Heart right ventricle (tissue), 16 donors: ENCODE data around the gene TBC1D9. TPM values are rescaled to one million over a fixed set of nuclear protein-coding genes. Genes with fewer than 3 reads are reported as not detected.

Experiments
- ATAC-seq, 8 donors: fragments of 200-7000 bp; cut with Tn5 transposase; one replicate each; pipeline ENCODE4 v1.9.1; 2020; ENCODE audit warnings: mild to moderate bottlenecking in 8 of 8, moderate library complexity in 8 of 8, moderate number of reproducible peaks in 1 of 8
- DNase-seq, 2 donors: peaks; one replicate each; pipeline ENCODE4 v3.0.0-alpha.2; 2020
- H3K27ac ChIP-seq, 10 donors: fragments of 200-600 bp; sonication (generic) in 2 of 10; one replicate each; pipeline versions ENCODE4 v1.5.0 to v1.8.0; 2020 to 2022; ENCODE audit warnings: mild to moderate bottlenecking in 3 of 10
- H3K27me3 ChIP-seq, 7 donors: fragments of 200-600 bp; one replicate each; pipeline ENCODE4 v1.8.0; 2021 to 2022; ENCODE audit warnings: mild to moderate bottlenecking in 2 of 7
- H3K36me3 ChIP-seq, 9 donors: fragments of 200-600 bp; sonication (generic) in 1 of 9; one replicate each; pipeline versions ENCODE4 v1.5.0 to v1.8.0; 2020 to 2022; ENCODE audit warnings: mild to moderate bottlenecking in 2 of 9
- H3K4me1 ChIP-seq, 9 donors: fragments of 200-600 bp; sonication (generic) in 1 of 9; one replicate each; pipeline versions ENCODE4 v1.5.0 to v1.8.0; 2020 to 2022; ENCODE audit warnings: mild to moderate bottlenecking in 4 of 9
- H3K4me3 ChIP-seq, 10 donors: fragments of 200-600 bp; sonication (generic) in 2 of 10; one replicate each; pipeline versions ENCODE4 v1.5.0 to v1.8.0; 2020 to 2022; ENCODE audit warnings: mild to moderate bottlenecking in 7 of 10, moderate library complexity in 2 of 10
- H3K9me3 ChIP-seq, 11 donors: fragments of 200-600 bp in 10 of 11; sonication (generic) in 2 of 11; one replicate each; pipeline versions ENCODE4 v1.5.0 to v1.8.0; 2013 to 2022; ENCODE audit warnings: mild to moderate bottlenecking in 2 of 11, control low read depth in 1 of 11, moderate library complexity in 1 of 11
- CTCF ChIP-seq, 9 donors: fragments of 200-600 bp; sonication (generic) in 2 of 9; IDR thresholded peaks; one replicate each; pipeline versions ENCODE4 v1.5.0 to v1.8.0; 2021 to 2022; ENCODE audit warnings: antibody characterized with exemption in 9 of 9, mild to moderate bottlenecking in 5 of 9, moderate library complexity in 1 of 9
- WGBS, 2 donors: extraction: QIAGEN DNeasy Blood & Tissue Kit; methylation state at CpG; one replicate each; pipeline ENCODE4 v1.1.7; 2013; ENCODE audit warnings: inconsistent platforms in 1 of 2; 5-methylcytosine and 5-hydroxymethylcytosine counted together
- intact Hi-C, 10 donors: fragments of 100-400 bp; cut with DNase I; formaldehyde crosslinking; loops; one replicate each; pipeline versions ENCODE4 v1.11.1 to v1.14.2; 2022
- polyA plus RNA-seq, 2 donors: library from polyadenylated mRNA; stranded (reverse); fragments of 200-250 nt; gene quantifications; one replicate each; pipeline ENCODE4 v1.2.3, GENCODE V29; 2013
- total RNA-seq, 10 donors: library from RNA; stranded (reverse); fragmentation: NEBNext Ultra II Directional in 3 of 10; extraction: Animal tissue kit (Norgen Biotek cat#: 25700) in 3 of 10; gene quantifications; one replicate each; pipeline versions ENCODE4 v1.2.1 to v1.2.4, GENCODE V29; 2021 to 2023
- donor health status: Arrhythmogenic right ventricular cardiomyopathy.
- donor health status: ischemic (EF 13 %, LVEDD 7.1; RV severe dilation, severe dysfunction).
- donor health status: healthy with polysubstance abuse.
- donor health status: DM: no; HTN: yes; CAD: no.
- donor health status: DM: no; HTN: no; CAD: no.
- donor health status: ischemic (EF 25% LVEDD 6.9; RV normal size, moderate dysfunction).
- donor health status: ischemic (EF 25% LVEDD 5.7; RV mildly dilated, moderate dysfunction).
- donor health status: healthy.
- donor health status: DM: yes; HTN: yes; CAD: no.
- donor health status: Ischemic cardiomyopathy.
- donor health status: ischemic (EF 35%, LVEDD 5.7; RV mildly dilated, moderate dysfunction).
- donor health status: nonischemic (EF 11% LVEDD 7.7; RV severe dilation, severe dysfunction).
- donor health status: DM: yes; HTN: yes; CAD: no.
- donor health status: PGD.
- donor health status: ischemic (EF 29% LVEDD 5.4; RV normal size, mild dysfunction).
- donor health status: nonischemic (EF 23%, LVEDD 6.1; RV moderate dilation, normal function).

Gene TBC1D9
- total and polyA plus RNA-seq, 12 donors: 4.4 to 20.3 (median 14.4) TPM

GRCh38 chr4:140641789-140642439 lies 114.3 kb downstream of the TBC1D9 start:
- ATAC-seq: peak in 6 of 8 donors; percentile 18 to 61 (median 34)
- DNase-seq: no peak
- intact Hi-C loops: loop anchor here in 5 of 10 donors (5.0 to 10.0 kb wide), 4 partner anchors 113 to 213 kb away; partner anchors contain the start of gene TBC1D9 (in 3 of the 5)
- TF ChIP-seq CTCF (IDR thresholded peaks at IDR 0.05): peak in 4 of 9 donors; percentile 15 to 37 (median 24)
- 62 to 71% methylated on average over 25 of the region's 25 CpGs for WGBS, 2 donors
- H3K4me1 ChIP-seq: peaks cover 0 to 24% (median 5%) of the 10 kb centered on the region in 9 donors
- H3K27ac ChIP-seq: peak overlapping the region in 8 of 10 donors; percentile 36 to 65 (median 47)
- H3K36me3 ChIP-seq: peaks cover 0 to 78% (median 9%) of the 10 kb centered on the region in 9 donors
- H3K4me3 ChIP-seq: peak overlapping the region in 9 of 10 donors; percentile 16 to 46 (median 30)
- no peaks in the 10 kb centered on the region for H3K9me3 ChIP-seq
- H3K27me3 ChIP-seq: no peaks in the 10 kb centered on the region

GRCh38 chr4:140641105-140641555 lies 115.1 kb downstream of the TBC1D9 start:
- ATAC-seq (no peak), DNase-seq (no peak)
- Histone ChIP-seq H3K36me3 (peaks cover 0 to 78% (median 12%) of the 10 kb centered on the region in 9 donors), H3K4me3 (peak overlapping the region in 9 of 10 donors; percentile 16 to 46 (median 30)), H3K4me1 (peaks cover 0 to 23% (median 2%) of the 10 kb centered on the region in 9 donors), H3K27me3 (no peaks in the 10 kb centered on the region), H3K9me3 (no peaks in the 10 kb centered on the region), H3K27ac (peak overlapping the region in 5 of 10 donors; percentile 36 to 65 (median 47))
- TF ChIP-seq CTCF (IDR thresholded peaks at IDR 0.05): no peak
- intact Hi-C loops: loop anchor here in 5 of 10 donors (5.0 to 10.0 kb wide), 4 partner anchors 114 to 214 kb away; partner anchors contain the start of gene TBC1D9 (in 3 of the 5)
- WGBS, 2 donors: 80 to 85% methylated on average over 6 of the region's 6 CpGs

- Histone ChIP-seq H3K9me3 (no peaks in the 10 kb centered on the region), H3K4me1 (peaks cover 0 to 25% (median 11%) of the 10 kb centered on the region in 9 donors), H3K27me3 (no peaks in the 10 kb centered on the region), H3K36me3 (peaks cover 0 to 78% (median 13%) of the 10 kb centered on the region in 9 donors), H3K27ac (no peak overlapping the region), H3K4me3 (no peak overlapping the region)
- DNase-seq (no peak), ATAC-seq (no peak)
- no peak for TF ChIP-seq CTCF (IDR thresholded peaks at IDR 0.05)
- intact Hi-C loops: loop anchor here in 5 of 10 donors (5.0 to 10.0 kb wide), 4 partner anchors 115 to 215 kb away; partner anchors contain the start of gene TBC1D9 (in 3 of the 5)
- WGBS, 2 donors: 72 to 80% methylated on average over 6 of the region's 6 CpGs
These were observed 115.9 kb downstream of the TBC1D9 start for GRCh38 chr4:140640150-140640748.

DNA sequence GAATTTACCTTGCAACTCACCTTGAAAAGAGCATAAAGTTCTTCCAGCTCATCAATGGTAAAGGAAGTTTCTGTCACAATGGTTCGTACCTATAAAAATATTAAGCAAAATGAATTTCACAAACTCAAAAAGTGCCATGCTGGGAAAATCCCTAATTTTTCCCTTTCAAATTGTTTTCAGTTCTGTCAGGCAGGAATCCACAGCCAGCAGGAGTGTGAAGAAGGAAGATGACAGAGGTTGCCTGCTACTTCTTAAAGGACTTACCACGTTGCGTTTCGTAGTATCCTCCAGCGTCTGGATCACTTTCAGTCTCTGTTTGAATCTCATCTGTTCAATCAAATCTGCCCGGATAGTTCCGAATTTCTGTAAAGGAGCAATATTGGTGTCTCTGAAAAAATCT lies 117.1 kb downstream of the TBC1D9 start:
- ATAC-seq: no peak
- intact Hi-C loops: loop anchor here in 1 of 10 donors (10.0 kb wide), 1 partner anchor 216 kb away; no protein-coding TSS in a partner anchor
- WGBS, 2 donors: 91 to 94% methylated on average over 7 of the region's 7 CpGs

More for the DNA sequence above, 117.1 kb downstream of the TBC1D9 start:
- H3K9me3 ChIP-seq: no peaks in the 10 kb centered on the region
- H3K4me3 ChIP-seq: no peak overlapping the region
- H3K36me3 ChIP-seq: peaks cover 0 to 78% (median 15%) of the 10 kb centered on the region in 9 donors
- H3K27ac ChIP-seq: no peak overlapping the region
- peaks cover 0 to 22% (median 13%) of the 10 kb centered on the region in 9 donors for H3K4me1 ChIP-seq
- no peak for DNase-seq
- TF ChIP-seq CTCF (IDR thresholded peaks at IDR 0.05): no peak
- no peaks in the 10 kb centered on the region for H3K27me3 ChIP-seq
